GM10248 (cell line): Measurements from ENCODE around the gene PDC.

Source experiments
- CTCF ChIA-PET: fragments of 300-600 bp; sonication (Branson Sonifier 250); formaldehyde crosslinking; extraction: SDS; loops from one replicate; lab custom pipeline; 2021; ENCODE audit warnings: antibody characterized with exemption; lab: Yijun Ruan, JAX
- POLR2A ChIA-PET: fragments of 350-650 bp; sonication (Branson Sonifier 250); formaldehyde crosslinking; extraction: SDS; loops from one replicate; lab custom pipeline; 2020; ENCODE audit warnings: antibody characterized with exemption; lab: Yijun Ruan, JAX
- DNase-seq: peaks from one replicate; pipeline ENCODE4 v3.0.0; 2012; ENCODE audit errors: extremely low spot score
- CTCF ChIP-seq: IDR thresholded peaks from 2 replicates; pipeline ENCODE4 v1.5.1; 2012; ENCODE audit warnings: mild to moderate bottlenecking, low read depth; ENCODE audit errors: extremely low read depth, missing control alignments, control extremely low read depth

The PDC gene

GRCh38 chr1:186438567-186438966 lies 22.3 kb downstream of the PDC start:
- TF ChIP-seq CTCF = no peak
- POLR2A ChIA-PET = no interaction called here
- CTCF ChIA-PET = interaction anchor here (0.8 kb wide), 1 partner anchor 10 kb away, joined by 3 read pairs; no protein-coding TSS in a partner anchor
- no peak for DNase-seq

GRCh38 chr1:186435336-186435735 lies 25.6 kb downstream of the PDC start:
- CTCF ChIA-PET = no interaction called here
- TF ChIP-seq CTCF = no peak
- DNase-seq = no peak
- POLR2A ChIA-PET = no interaction called here

GRCh38 chr1:186429017-186429416 lies 31.9 kb downstream of the PDC start:
- DNase-seq = no peak
- ChIA-PET CTCF (interaction anchor here (1.7 to 1.9 kb wide), 2 partner anchors 12 to 19 kb away, joined by 4 to 5 read pairs; no protein-coding TSS in a partner anchor), POLR2A (no interaction called here)
- TF ChIP-seq CTCF = no peak

GRCh38 chr1:186426118-186426517 lies 34.8 kb downstream of the PDC start:
- ChIA-PET CTCF (interaction anchor here (1.5 to 2.8 kb wide), 4 partner anchors 14 to 22 kb away, joined by 3 to 6 read pairs (median 5); no protein-coding TSS in a partner anchor), POLR2A (no interaction called here)
- no peak for TF ChIP-seq CTCF
- DNase-seq = no peak

- POLR2A ChIA-PET = no interaction called here
- CTCF ChIA-PET = interaction anchor here (1.0 to 2.8 kb wide), 2 partner anchors 9 to 16 kb away, joined by 3 to 6 read pairs; no protein-coding TSS in a partner anchor
- no peak for TF ChIP-seq CTCF
- DNase-seq = no peak
These were observed 36.4 kb downstream of the PDC start for GRCh38 chr1:186424539-186424938.

GRCh38 chr1:186421446-186421845 lies 39.5 kb downstream of the PDC start:
- CTCF ChIA-PET = no interaction called here
- POLR2A ChIA-PET = no interaction called here
- DNase-seq = no peak
- TF ChIP-seq CTCF = no peak

- ChIA-PET CTCF (interaction anchor here (2.6 kb wide), 1 partner anchor 46 kb away, joined by 8 read pairs; the partner anchor contains the start of genes ODR4 and TPR), POLR2A (no interaction called here)
- no peak for TF ChIP-seq CTCF
- DNase-seq = peak; percentile 36
These were observed 40.0 kb downstream of the PDC start for GRCh38 chr1:186420923-186421322.
